ENCODE results near the gene FSTL4. TPM values are rescaled to one million over a fixed set of nuclear protein-coding genes. Genes with fewer than 3 reads are reported as not detected.

FSTL4 gene
- total and polyA plus RNA-seq, 2 experiments from 2014 or later: 1.4 to 2.8 TPM

- Histone ChIP-seq H3K79me2 (replicated peaks; ENCODE audit: insufficient read depth) (no peaks in the 10 kb centered on the region), H3K4me1 (ENCODE audit: insufficient read depth) (peaks cover 10% of the 10 kb centered on the region; the same call in 1 of the 2 replicates), H3K36me3 (ENCODE audit: insufficient read depth) (no peaks in the 10 kb centered on the region), H3K4me2 (no peak overlapping the region), H3K9me2 (ENCODE audit: insufficient read depth) (no peaks in the 10 kb centered on the region), H3K27me3 (ENCODE audit: insufficient read depth) (no peaks in the 10 kb centered on the region), H3F3A (replicated peaks; ENCODE audit: low read depth) (no peaks in the 10 kb centered on the region), H3K27ac (ENCODE audit: low read depth) (no peak overlapping the region), H4K20me1 (replicated peaks; ENCODE audit: insufficient read depth) (no peaks in the 10 kb centered on the region), H3K4me3 (no peak overlapping the region), H2AFZ (no peak overlapping the region)
- Mint-ChIP-seq H3K9me3 (no peaks in the 10 kb centered on the region), H3K27me3 (ENCODE audit: insufficient read depth, low read depth, poor library complexity) (no peaks in the 10 kb centered on the region), H3K36me3 (ENCODE audit: low read depth) (no peaks in the 10 kb centered on the region), H3K4me3 (no peak overlapping the region), H3K27ac (no peak overlapping the region), H3K4me1 (peaks cover 5% of the 10 kb centered on the region; the same call in 2 of the 3 replicates)
- TF ChIP-seq ZNF114 (CRISPR knock-in tag; IDR thresholded peaks at IDR 0.05) (no peak), REST (IDR thresholded peaks at IDR 0.05; ENCODE audit: unreplicated experiment) (no peak), CTCF (conservative IDR thresholded peaks at IDR 0.05; ENCODE audit: low read depth in 2 of 2) (no peak), ETS1 (IDR thresholded peaks at IDR 0.05) (no peak), ZNF462 (CRISPR knock-in tag; IDR thresholded peaks at IDR 0.05) (no peak), ZNF331 (CRISPR knock-in tag; IDR thresholded peaks at IDR 0.05; ENCODE audit: low read depth) (no peak), STAT1 (IDR thresholded peaks at IDR 0.05; ENCODE audit: unreplicated experiment) (no peak), CREB1 (CRISPR knock-in tag; IDR thresholded peaks at IDR 0.05; ENCODE audit: low read depth) (no peak), POLR2AphosphoS5 (IDR thresholded peaks at IDR 0.05; ENCODE audit: low read depth) (no peak), JUNB (IDR thresholded peaks at IDR 0.05; ENCODE audit: unreplicated experiment) (no peak)
- DNase-seq (ENCODE audit: low spot score): no peak
- ATAC-seq: no peak
Observed at GRCh38 chr5:133539818-133540217, 72.5 kb downstream of the FSTL4 start.
